CD14-positive monocyte (primary cell): ENCODE measurements around the gene CCL11. TPM values are rescaled to one million over a fixed set of nuclear protein-coding genes. Genes with fewer than 3 reads are reported as not detected.

Experiments used
- DNase-seq, 3 donors: peaks; one replicate each; pipeline ENCODE4 v3.0.0-alpha.2; 2011 to 2022
- H2AFZ ChIP-seq: 2 replicates; pipeline ENCODE4 v1.6.0; 2012; ENCODE audit warnings: mild to moderate bottlenecking, low read depth, low read length, inconsistent platforms; ENCODE audit not compliant: insufficient read depth, poor library complexity, severe bottlenecking
- H3K27ac ChIP-seq, 2 donors: 1 replicate in 1 of 2; 2 replicates in 1 of 2; pipeline ENCODE4 v1.5.1; 2012 to 2013; ENCODE audit warnings: low read length in 2 of 2, control low read depth in 1 of 2, inconsistent platforms in 1 of 2, low read depth in 1 of 2, mild to moderate bottlenecking in 1 of 2
- H3K27me3 ChIP-seq, 2 donors: one replicate each; pipeline versions ENCODE4 v1.6.0 to v1.6.1; 2011 to 2013; ENCODE audit warnings: low read length in 2 of 2; ENCODE audit not compliant: control insufficient read depth in 2 of 2, insufficient read depth in 2 of 2
- H3K36me3 ChIP-seq, 2 donors: replicated peaks in 1 of 2; 1 replicate in 1 of 2; 2 replicates in 1 of 2; pipeline versions ENCODE4 v1.5.1 to v1.6.1; 2012 to 2013; ENCODE audit warnings: low read length in 2 of 2, control low read depth in 1 of 2, inconsistent platforms in 1 of 2, mild to moderate bottlenecking in 1 of 2; ENCODE audit not compliant: insufficient read depth in 2 of 2, control insufficient read depth in 1 of 2
- H3K4me1 ChIP-seq, 2 donors: 1 replicate in 1 of 2; 2 replicates in 1 of 2; pipeline versions ENCODE4 v1.5.1 to v1.6.1; 2012 to 2013; ENCODE audit warnings: low read length in 2 of 2, control low read depth in 1 of 2, inconsistent platforms in 1 of 2, mild to moderate bottlenecking in 1 of 2, moderate library complexity in 1 of 2; ENCODE audit not compliant: insufficient read depth in 2 of 2, control insufficient read depth in 1 of 2
- H3K4me2 ChIP-seq: replicated peaks from 2 replicates; pipeline ENCODE3; 2012; ENCODE audit warnings: low read length, moderate library complexity, mild to moderate bottlenecking; ENCODE audit not compliant: poor library complexity, severe bottlenecking; ENCODE audit errors: extremely low read depth
- H3K4me3 ChIP-seq, 3 experiments: fragments of 200-600 bp in 1 of 3; sonication (generic) in 1 of 3; replicated peaks in 1 of 3; 1 replicate in 2 of 3; 2 replicates in 1 of 3; pipeline ENCODE4 v1.5.1; 2011 to 2013; ENCODE audit warnings: low read length in 3 of 3, mild to moderate bottlenecking in 3 of 3, control low read depth in 2 of 3, low read depth in 2 of 3, inconsistent platforms in 1 of 3, moderate library complexity in 1 of 3
- H3K79me2 ChIP-seq: 2 replicates; pipeline ENCODE4 v1.6.0; 2012; ENCODE audit warnings: mild to moderate bottlenecking, control low read depth, inconsistent platforms, low read length, moderate library complexity; ENCODE audit not compliant: insufficient read depth
- H3K9ac ChIP-seq: 2 replicates; pipeline ENCODE4 v1.6.0; 2017; ENCODE audit warnings: low read length, mild to moderate bottlenecking; ENCODE audit not compliant: insufficient read depth, poor library complexity, severe bottlenecking
- H3K9me3 ChIP-seq, 2 donors: replicated peaks in 1 of 2; 1 replicate in 1 of 2; 2 replicates in 1 of 2; pipeline versions ENCODE4 v1.5.1 to v1.6.1; 2012 to 2013; ENCODE audit warnings: low read length in 2 of 2, control low read depth in 1 of 2; ENCODE audit not compliant: control insufficient read depth in 1 of 2, insufficient read depth in 1 of 2
- H4K20me1 ChIP-seq: 2 replicates; pipeline ENCODE4 v1.6.0; 2012; ENCODE audit warnings: mild to moderate bottlenecking, low read length, control low read depth, moderate library complexity; ENCODE audit not compliant: insufficient read depth
- H3K27ac Mint-ChIP-seq, 7 donors: one replicate each; pipeline ENCODE4 v1.8.0; 2020; ENCODE audit warnings: mild to moderate bottlenecking in 7 of 7, mixed read lengths in 7 of 7, moderate library complexity in 6 of 7, inconsistent platforms in 2 of 7
- H3K27me3 Mint-ChIP-seq, 3 donors: one replicate each; pipeline ENCODE4 v1.8.0; 2021 to 2022; ENCODE audit warnings: low read depth in 3 of 3, mild to moderate bottlenecking in 3 of 3, mixed read lengths in 3 of 3, moderate library complexity in 3 of 3, inconsistent platforms in 1 of 3
- H3K36me3 Mint-ChIP-seq, 2 donors: one replicate each; pipeline ENCODE4 v1.8.0; 2020; ENCODE audit warnings: mixed read lengths in 2 of 2, inconsistent platforms in 1 of 2, mild to moderate bottlenecking in 1 of 2
- H3K4me1 Mint-ChIP-seq: one replicate; pipeline ENCODE4 v1.8.0; 2020; ENCODE audit warnings: mild to moderate bottlenecking, mixed read lengths
- H3K4me3 Mint-ChIP-seq, 2 donors: one replicate each; pipeline ENCODE4 v1.8.0; 2020; ENCODE audit warnings: mild to moderate bottlenecking in 2 of 2, mixed read lengths in 2 of 2, moderate library complexity in 1 of 2
- H3K9me3 Mint-ChIP-seq, 7 donors: one replicate each; pipeline ENCODE4 v1.8.0; 2020 to 2022; ENCODE audit warnings: mixed read lengths in 7 of 7, mild to moderate bottlenecking in 6 of 7, moderate library complexity in 6 of 7, inconsistent platforms in 2 of 7
- CTCF ChIP-seq: fragments of 200-600 bp; IDR thresholded peaks from one replicate; pipeline ENCODE4 v1.8.0; 2022; ENCODE audit warnings: antibody characterized with exemption, mild to moderate bottlenecking
- WGBS: methylation state at CpG from one replicate; pipeline ENCODE4 v1.1.5; 2013; ENCODE audit warnings: missing lambda C conversion rate; ENCODE audit not compliant: insufficient coverage; 5-methylcytosine and 5-hydroxymethylcytosine counted together
- intact Hi-C, 2 donors: fragments of 100-400 bp; cut with micrococcal nuclease; formaldehyde crosslinking; loops; one replicate each; pipeline versions ENCODE4 v1.15.0 to v1.15.1; 2023
- polyA plus RNA-seq, 3 donors: library from polyadenylated mRNA; depleted of rRNA in 1 of 3; unstranded in 2 of 3; stranded (reverse) in 1 of 3; fragments of 300-500 nt in 2 of 3; fragments of >200 nt in 1 of 3; fragmentation: Illumina TruSeq in 2 of 3; gene quantifications; 1 replicate in 2 of 3; 2 replicates in 1 of 3; pipeline ENCODE4 v1.2.3, GENCODE V29; 2012 to 2021

Gene CCL11
- polyA plus RNA-seq, 3 donors: not detected

GRCh38 chr17:34237458-34237857 lies 48.1 kb upstream of the CCL11 start:
- no peak for DNase-seq
- Histone ChIP-seq H3K36me3 (no peaks in the 10 kb centered on the region), H3K27ac (peak overlapping the region in 1 of 2 donors; percentile 20), H3K4me3 (no peak overlapping the region), H3K79me2 (no peaks in the 10 kb centered on the region), H3K4me2 (no peak overlapping the region), H3K9ac (no peak overlapping the region), H2AFZ (no peak overlapping the region), H3K9me3 (no peaks in the 10 kb centered on the region), H3K27me3 (no peaks in the 10 kb centered on the region), H3K4me1 (peaks cover 82% of the 10 kb centered on the region in 2 donors), H4K20me1 (no peaks in the 10 kb centered on the region)
- Mint-ChIP-seq H3K36me3 (no peaks in the 10 kb centered on the region), H3K4me3 (no peak overlapping the region), H3K9me3 (peaks cover 0 to 3% (median 0%) of the 10 kb centered on the region in 7 donors), H3K27ac (peak overlapping the region in 5 of 7 donors; percentile 15 to 82 (median 64)), H3K4me1 (peaks cover 62% of the 10 kb centered on the region), H3K27me3 (peaks cover 2 to 5% (median 2%) of the 10 kb centered on the region in 3 donors)
- intact Hi-C loops: no loop called here
- no peak for TF ChIP-seq CTCF
- 100% methylated on average over 1 of the region's 3 CpGs for WGBS

GRCh38 chr17:34241062-34241461 lies 44.5 kb upstream of the CCL11 start:
- Mint-ChIP-seq H3K27ac (peak overlapping the region in 6 of 7 donors; percentile 66 to 94 (median 86)), H3K9me3 (peaks cover 0 to 3% (median 0%) of the 10 kb centered on the region in 7 donors), H3K36me3 (no peaks in the 10 kb centered on the region), H3K27me3 (peaks cover 0 to 5% (median 2%) of the 10 kb centered on the region in 3 donors), H3K4me3 (no peak overlapping the region), H3K4me1 (peaks cover 34% of the 10 kb centered on the region)
- no peak overlapping the region for H3K9ac ChIP-seq
- no CpG with 5 or more reads among the region's 4 CpGs for WGBS
- peak in 2 of 3 donors; percentile 51 to 83 for DNase-seq
- no peaks in the 10 kb centered on the region for H3K79me2 ChIP-seq
- no peaks in the 10 kb centered on the region for H3K9me3 ChIP-seq
- no peak overlapping the region for H2AFZ ChIP-seq
- TF ChIP-seq CTCF: no peak
- H3K36me3 ChIP-seq: no peaks in the 10 kb centered on the region
- peak overlapping the region in 1 of 3 experiments; percentile 13 for H3K4me3 ChIP-seq
- H3K4me1 ChIP-seq: peaks cover 89 to 90% of the 10 kb centered on the region in 2 donors
- intact Hi-C loops: loop anchor here (5.0 kb wide), 2 partner anchors 39 to 66 kb away; no protein-coding TSS in a partner anchor
- peak overlapping the region; percentile 38 for H3K4me2 ChIP-seq
- H3K27ac ChIP-seq: peak overlapping the region; percentile 49 to 94
- no peaks in the 10 kb centered on the region for H4K20me1 ChIP-seq
- no peaks in the 10 kb centered on the region for H3K27me3 ChIP-seq
